Germinal center (tissue), 1 donor: ENCODE measurements around the gene THOP1.

ENCODE experiments used
- DNase-seq: peaks from one replicate; pipeline ENCODE4 v3.0.0; 2012; ENCODE audit warnings: mixed read lengths, low spot score

The THOP1 gene

DNA sequence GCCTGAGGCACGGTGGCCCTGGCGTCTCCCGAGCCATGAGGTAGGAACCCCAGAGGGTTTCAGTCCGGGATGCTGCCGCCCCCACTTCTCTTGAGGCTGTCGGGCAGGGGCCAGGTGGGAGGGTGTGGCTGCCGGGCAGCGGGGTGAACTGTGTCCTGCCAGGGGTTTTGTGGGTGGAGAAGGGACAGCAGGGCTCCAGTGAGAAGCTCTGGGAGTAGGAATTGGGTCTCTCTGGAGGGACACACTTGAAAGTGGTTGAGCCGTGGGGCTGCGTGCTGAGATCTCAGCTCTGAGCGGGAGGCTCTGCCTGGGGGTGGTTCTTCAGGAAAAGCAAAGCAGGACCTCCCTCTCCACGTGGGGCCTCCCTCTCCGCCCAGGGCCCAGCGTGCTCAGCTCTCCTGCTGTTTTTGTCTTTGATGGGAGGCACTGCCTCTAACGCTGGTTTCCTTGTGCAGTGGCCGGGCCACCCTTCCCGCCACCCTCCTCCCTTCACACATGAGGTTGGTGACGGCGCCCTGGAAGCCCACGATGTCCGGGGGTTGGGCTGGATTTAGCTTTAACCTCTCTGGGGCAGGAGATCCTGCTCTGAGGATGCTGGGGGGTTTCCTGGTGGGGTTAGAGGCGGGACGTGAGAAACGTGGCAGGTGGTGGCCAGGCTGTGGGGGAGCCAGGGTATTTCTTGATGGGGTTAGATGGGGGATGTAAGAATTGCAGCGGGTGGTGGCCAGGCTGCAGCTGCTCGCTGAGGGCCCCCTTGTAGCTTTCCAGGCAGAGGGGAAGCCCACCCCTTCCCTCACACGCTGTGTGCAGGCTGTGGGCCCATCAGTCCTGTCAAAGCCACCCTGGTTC, 19.1 kb downstream of the THOP1 start:
- DNase-seq, result no peak

DNA sequence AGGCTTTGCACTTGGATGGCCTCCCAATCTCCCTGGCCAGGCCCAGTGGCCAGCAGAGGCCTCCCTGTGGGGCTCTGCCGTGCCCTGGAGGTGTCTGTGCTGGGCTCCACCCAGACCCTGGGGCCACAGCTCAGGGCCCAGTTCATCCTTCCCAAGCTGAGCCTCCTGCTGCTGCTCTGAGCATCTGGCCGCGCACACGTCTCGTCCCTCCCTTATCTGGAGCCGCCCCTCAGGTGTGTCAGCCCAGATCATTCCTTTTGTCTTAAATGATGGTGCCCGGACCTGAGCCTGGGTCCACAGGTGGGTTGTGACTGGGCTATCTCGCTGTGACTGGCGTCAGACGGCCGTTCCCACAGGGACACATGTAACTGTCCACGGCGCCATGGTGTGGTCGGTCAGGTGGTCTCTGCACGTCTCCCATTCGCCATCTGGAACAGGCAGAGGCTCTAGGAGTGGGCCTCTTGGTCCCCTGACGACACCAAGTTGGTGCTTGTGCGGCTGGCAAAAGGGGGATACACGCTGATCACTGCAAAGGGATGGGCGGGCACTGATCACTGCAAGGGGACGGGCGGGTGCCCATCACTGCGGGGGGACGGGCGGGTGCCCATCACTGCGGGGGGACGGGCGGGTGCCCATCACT, 20.1 kb downstream of the THOP1 start:
- DNase-seq, result no peak

DNA sequence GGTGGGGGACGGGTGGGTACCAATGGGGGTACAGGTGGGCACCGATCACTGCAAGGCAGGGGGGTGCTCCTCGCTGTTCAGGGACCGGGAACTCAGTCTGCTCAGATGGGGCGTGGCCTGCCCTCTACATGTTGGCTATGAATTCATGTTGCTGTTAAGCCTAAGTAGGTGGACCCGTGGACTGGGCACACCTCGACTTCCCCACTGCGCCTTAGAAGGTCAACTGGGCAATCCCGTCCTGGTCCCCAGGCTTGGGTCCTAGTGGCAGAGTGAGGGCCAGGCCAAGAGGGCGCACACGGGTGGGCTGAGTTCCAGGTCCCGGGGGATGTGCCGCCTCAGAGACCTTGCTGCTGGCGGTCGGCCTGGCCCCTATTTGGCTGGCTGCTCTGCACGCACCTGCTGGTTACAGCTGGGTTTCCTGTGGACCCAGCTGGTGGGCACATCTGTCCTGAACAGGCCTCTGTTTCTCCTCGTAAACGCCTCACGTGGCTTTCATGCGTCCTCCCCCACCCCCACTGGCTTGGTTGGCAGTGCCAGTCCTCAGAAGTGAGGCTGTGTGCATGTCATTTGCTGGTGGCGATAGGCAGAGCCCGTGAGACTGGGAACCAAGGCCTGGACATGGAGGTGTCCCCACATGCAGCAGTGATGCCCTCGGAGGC, 20.8 kb downstream of the THOP1 start:
- DNase-seq, result no peak

DNA sequence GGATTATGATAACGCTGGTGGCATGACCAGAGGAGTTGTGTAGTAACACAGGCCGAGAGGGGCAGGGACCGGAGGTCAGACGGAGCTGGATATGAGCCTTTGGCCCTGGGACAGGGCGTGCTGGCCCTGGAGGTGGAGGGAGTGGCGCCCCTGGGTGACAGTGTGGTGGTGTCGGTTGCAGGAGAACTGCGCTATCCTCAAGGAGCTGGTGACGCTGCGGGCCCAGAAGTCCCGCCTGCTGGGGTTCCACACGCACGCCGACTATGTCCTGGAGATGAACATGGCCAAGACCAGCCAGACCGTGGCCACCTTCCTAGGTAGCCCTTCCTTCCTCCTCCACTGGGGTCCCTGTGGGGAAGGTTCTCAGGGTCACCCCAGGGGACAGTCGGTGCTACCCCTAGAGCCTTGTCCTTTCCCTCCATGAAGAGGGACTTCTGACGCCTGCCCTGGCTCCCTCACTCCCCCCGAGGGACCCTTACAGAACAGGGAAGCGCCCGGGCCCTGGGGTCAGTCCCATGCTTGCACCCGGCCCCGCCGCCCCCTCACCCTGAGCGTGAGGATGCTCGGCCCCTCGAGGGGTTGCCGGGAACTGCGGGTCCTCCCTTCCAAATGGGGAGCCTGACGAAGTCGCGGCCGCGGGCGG, 21.6 kb downstream of the THOP1 start:
- no peak for DNase-seq

DNA sequence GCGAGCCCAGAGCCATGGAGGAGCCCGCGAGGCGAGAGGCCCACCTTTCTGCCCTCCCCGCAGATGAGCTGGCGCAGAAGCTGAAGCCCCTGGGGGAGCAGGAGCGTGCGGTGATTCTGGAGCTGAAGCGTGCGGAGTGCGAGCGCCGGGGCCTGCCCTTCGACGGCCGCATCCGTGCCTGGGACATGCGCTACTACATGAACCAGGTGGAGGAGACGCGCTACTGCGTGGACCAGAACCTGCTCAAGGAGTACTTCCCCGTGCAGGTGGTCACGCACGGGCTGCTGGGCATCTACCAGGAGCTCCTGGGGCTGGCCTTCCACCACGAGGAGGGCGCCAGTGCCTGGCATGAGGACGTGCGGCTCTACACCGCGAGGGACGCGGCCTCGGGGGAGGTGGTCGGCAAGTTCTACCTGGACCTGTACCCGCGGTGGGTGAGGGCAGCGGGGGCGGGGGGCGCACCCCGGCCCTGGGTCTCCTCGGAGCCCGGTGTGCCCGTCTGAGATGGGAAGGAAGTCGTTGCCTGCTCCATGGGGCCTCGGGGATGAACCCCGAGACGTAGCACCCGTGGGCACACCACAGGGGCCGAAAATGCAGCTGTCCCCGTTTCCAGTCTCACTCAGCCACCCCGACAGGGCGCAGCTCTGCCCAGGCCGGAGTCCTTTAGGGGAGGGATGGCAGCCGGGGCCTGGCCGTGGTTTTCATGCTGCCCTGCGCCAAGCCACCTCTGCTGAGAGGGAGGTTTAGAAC, 22.3 kb downstream of the THOP1 start:
- DNase-seq, result no peak

DNA sequence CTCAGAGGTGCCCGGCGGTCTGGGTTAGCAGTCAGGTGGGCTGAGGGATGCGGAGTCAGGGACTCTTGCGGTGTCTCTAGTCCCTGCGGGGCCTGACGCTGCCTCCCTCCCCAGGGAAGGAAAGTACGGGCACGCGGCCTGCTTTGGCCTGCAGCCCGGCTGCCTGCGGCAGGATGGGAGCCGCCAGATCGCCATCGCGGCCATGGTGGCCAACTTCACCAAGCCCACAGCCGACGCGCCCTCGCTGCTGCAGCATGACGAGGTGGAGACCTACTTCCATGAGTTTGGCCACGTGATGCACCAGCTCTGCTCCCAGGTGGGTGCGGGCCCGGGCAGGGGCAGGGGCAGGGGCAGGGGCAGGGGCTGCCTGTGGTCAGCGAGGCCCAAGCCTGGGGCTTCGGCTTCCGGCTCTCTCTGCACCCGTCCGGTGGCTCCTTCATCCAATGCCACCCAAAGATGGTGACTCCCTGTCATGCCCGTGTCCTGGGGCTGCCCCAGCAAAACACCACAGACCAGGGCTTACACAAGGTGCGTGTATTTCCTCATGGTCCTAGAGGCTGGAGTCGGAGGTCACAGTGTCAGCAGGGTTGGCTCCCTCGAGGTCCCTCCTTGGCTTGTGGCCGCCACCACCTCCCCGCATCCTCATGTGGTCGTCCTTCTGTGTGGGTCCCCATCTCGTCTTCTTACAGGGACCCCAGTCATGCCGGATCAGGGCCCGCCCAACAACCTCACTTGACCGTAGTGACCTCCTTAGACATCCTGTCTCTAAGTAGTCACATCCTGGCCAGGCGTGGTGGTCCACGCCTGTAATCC, 23.0 kb downstream of the THOP1 start:
- DNase-seq, result no peak

DNA sequence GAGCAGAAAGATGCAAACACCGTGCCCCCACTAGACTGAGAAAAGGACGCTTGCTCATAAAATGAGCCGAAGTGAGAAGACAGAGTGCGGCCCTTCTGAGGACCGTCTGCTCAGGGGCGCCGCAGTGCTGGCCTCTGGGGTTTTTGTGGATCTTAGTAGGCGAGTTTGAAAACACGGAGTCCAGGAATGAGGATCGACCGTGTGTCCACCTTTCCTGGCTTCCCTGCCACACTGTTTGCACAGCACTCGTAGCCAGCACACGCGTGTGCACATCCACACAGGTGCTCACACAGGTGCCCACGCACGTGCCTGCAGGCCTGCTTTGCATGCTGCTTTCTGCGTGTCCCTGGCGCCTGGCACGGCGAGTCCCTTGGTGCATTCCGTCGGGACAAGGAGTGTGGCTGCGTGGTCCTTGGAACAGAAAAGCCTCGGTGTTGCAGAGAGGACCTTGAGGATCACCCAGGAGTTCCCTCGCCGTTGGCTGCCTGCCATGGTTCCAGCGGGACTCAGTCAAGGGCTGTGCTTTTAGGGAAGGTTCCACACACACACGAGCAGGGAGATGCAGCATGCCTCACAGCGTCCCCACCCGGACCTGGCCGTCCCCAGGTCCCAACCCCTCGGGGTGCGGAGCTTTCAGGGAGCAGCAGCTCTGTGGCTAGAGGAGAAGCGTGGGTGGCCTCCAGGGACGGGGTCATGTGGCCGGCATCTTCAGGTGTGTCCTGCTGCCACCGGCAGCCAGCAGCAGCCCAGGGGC, 24.3 kb downstream of the THOP1 start:
- DNase-seq, result no peak

DNA sequence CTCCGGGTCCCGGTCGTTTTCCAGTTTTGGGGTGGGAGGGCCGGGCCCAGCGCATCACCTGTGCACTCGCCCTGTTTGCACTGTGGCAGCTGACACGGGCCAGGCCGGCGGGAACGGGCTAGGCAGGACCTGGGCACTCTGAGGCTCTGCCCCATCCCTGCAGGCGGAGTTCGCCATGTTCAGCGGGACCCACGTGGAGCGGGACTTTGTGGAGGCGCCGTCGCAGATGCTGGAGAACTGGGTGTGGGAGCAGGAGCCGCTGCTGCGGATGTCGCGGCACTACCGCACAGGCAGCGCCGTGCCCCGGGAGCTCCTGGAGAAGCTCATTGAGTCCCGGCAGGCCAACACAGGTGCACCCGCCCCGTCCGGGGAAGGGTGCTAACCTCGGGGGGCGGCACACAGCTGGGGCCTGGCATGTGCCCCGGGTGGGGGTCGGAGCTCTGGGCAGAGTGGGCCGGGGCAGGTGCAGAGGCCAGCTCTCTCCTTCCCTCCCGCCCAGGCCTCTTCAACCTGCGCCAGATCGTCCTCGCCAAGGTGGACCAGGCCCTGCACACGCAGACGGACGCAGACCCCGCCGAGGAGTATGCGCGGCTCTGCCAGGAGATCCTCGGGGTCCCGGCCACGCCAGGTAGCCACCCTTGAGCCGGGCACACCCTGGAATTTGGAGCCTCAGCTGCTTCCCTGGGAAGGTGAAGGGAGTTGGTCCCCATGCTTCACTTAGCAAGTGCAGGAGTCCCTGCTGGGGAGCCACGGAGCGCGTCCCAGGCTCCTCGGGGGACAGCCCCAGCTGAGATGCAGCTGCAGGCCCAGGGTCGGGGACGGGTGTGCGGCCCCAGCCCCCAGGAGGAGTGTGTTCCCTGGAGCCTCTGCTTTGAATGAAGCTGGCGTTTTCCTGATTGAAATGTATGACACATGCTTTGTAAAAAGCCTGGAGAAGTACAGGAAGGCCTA, 25.1 kb downstream of the THOP1 start:
- no peak for DNase-seq

DNA sequence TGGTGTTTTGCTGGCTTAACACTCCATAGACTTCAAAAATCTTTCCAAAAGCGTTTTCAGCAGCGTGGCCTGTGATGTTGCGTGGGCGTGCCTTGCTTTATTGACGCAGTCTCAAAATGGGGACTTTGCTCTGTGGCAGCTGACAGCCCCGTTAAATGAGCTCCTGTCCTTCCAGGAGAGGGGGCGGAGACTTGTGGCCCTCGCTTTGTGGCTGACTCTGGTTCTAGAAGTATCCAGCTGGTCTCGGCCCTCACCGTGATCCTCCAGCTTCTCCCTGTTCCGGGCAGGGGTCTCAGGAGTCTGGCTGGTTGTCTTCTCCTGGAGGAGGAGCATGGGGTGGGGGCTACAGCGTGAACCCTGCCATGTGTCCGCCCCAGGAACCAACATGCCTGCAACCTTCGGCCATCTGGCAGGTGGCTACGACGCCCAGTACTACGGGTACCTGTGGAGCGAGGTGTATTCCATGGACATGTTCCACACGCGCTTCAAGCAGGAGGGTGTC, 26.0 kb downstream of the THOP1 start:
- DNase-seq, result no peak

DNA sequence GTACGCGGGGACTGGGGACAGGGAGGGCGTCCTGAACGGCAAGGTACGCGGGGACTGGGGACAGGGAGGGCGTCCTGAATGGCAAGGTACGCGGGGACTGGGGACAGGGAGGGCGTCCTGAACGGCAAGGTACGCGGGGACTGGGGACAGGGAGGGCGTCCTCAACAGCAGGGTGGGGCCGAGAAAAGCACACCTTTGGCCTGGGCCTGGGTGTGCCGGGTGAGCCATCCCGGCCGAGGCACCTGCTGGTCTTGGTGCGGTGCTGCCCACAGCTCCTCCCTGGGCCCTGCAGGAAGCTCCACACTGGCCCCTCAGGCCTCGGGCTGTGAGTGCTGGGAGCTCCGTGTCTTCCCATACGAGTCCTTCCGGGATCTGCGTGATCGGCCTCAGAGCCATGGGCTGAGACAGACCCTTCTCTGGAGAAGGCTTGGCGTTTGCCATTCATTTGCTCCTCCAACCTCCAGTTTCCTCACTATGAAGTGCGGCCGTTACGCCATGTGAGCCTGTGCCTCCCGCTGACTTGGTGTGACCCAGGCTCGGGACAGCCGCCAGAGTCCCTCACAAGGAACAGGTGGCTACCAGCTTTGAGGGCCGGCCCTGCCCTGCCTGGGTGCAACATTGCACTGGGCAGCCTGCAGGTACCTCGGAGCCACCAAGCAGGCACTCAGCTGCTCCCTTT, 26.6 kb downstream of the THOP1 start:
- no peak for DNase-seq

DNA sequence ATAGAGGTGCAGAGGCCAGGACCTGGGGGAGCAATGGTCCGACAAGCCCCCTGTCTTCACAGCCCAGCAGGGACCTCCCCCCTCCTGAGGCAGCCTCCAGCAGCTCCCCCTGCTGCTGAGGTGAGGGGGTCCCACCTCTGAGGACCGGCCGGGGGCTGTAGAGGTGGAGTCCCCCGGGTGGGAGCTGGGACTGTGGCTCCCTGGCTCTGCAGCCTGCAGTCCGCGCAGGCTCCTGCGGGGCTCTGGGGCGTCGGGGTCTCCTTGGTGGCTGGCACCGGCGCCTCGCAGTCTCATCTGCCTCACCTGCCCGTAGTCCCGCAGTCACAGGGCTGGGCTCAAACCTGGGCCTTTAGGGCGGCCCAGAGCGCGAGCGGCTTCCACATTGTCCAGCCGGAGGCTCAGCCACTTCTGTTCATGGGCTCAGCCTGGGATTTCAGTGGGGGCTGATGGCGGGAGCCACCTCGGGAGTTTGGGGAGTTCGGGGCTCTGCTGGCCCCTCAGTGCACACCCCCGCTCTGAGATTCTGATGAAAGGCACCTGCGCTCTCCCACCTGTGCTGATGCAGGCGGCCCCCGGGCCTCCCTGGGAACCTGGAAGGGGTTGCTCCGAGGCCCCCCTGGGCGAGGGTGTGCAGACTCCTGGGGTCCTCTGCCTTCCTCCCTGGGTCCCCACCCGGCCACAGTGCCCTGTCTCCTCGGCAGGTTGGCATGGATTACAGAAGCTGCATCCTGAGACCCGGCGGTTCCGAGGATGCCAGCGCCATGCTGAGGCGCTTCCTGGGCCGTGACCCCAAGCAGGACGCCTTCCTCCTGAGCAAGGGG, 27.3 kb downstream of the THOP1 start:
- no peak for DNase-seq

DNA sequence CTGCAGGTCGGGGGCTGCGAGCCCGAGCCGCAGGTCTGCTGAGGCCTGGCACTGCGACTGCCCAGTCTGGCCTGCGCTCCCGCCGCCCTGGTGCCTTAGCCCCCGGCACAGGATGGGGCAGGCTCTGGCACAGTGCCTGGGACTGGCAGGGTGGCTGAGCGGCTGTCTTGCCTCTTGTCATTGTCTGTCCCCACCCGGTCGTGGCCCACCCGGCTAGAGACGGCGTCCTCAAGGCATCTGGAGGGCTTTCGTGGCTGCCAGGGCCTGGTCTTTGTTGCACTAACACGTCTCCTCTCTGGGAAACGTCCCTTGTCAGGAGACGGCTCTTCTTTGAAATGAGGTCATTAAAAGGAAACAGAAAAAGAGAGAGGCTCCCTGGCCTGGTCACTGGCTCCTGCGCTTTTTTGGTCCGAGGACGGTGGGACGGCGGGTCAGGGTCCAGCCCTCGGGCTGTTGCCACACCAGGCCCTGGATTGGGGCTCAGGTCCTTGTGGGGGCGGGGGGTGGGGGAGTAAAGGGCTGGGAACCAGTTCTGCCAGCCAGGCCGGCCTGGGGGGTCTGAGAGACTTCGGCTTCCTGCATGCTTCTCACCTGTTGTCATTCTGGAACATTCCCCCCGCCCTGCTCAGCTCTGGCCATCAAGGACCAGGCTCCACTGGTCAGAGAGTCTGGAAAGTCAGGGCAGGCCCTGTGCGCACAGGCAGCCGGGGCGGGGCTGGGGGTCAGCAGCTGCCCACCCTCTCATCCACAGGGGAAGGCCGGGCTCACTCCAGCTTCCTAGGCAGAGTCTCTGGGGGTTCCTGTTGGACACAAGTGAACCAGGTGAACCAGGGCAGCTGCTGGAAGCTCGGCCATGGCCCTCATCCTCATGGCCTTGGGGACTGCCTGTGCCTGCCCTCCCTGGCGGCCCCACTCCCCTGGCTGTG, 28.2 kb downstream of the THOP1 start:
- DNase-seq, result no peak

DNA sequence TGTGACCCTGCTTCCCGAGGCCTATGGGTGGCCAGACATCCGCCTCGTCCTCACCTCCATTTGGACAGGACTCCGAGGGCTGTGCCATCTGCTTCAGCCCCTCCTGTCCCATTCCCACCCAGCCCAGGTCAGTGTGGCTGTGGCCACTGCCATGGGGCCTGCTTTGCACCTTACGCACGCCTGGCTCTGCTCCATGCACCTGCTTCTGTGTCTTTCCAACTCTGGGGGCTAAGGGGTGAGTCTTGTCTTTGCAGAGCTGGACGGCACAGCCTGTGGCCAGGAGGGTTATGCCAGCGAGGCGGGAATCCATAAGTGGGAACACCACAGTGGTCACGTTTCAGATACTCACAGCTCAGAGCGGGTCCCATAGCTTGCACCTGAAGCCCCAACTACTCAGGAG, 29.1 kb downstream of the THOP1 start:
- DNase-seq, result no peak

DNA sequence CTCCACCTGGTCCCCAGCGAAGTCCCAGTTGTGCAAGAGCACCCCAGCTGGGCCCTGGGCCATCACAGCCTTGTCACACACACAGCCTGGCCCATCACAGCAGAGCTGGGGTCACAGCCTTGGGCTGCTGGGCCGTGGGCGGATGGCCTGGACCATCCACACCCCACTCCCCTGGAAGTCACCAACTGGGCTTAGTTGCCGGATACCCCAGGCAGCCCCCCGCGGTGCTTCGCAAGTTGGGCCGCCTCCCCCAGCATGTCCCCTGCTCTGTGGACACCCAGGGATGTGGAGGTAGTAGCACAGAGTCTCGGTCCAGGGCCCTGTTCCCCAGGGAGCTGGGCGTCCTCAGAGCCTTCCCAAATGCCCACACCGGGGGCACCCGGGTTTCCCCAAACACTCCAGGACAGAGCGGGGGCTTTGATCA, 29.9 kb downstream of the THOP1 start:
- no peak for DNase-seq

DNA sequence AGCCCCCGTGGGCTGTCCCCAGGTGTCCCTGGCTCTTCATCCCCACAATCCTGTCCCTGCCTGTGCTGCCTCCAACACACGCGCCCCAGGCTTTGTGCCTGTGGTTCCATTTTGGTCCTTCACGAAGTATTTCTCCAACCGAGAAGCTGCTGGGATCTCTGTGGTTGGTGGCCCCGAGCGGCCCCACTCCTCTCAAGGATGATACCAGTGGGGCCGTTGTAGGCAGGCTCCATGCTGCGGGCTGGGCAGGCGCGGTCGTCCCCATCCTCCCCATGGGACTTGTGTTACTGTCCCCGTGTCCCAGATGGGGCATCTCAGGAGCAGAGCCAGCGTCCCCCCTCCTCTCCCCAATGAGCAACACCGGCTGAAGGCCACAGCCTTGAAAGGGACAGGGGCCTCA, 30.6 kb downstream of the THOP1 start:
- no peak for DNase-seq

DNA sequence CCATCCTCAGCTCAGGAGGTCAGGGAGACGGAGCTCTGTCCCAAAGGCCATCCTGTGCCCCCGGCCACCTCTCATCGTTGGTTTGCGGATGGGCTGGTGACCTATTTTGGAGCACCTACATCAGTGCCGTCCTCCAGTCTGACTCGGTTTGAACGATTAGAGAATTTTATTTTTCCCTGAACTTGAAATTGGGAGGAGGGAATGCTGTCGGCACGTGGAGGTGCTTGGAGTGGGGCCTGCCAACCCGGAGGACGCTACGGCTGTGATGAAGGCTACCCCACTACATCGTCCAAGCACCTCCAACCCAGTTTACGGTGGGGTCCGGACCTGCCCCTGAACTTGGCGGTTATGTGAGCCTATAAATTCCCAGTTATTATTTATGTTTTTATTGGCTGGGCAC, 31.3 kb downstream of the THOP1 start:
- DNase-seq, result no peak
